Measurements from ENCODE around the gene SMURF1. TPM values are rescaled to one million over a fixed set of nuclear protein-coding genes. Genes with fewer than 3 reads are reported as not detected.

SMURF1 gene
- total RNA-seq, 6 donors from 2014 or later, result 33.0 to 54.4 (median 45.9) TPM

DNA sequence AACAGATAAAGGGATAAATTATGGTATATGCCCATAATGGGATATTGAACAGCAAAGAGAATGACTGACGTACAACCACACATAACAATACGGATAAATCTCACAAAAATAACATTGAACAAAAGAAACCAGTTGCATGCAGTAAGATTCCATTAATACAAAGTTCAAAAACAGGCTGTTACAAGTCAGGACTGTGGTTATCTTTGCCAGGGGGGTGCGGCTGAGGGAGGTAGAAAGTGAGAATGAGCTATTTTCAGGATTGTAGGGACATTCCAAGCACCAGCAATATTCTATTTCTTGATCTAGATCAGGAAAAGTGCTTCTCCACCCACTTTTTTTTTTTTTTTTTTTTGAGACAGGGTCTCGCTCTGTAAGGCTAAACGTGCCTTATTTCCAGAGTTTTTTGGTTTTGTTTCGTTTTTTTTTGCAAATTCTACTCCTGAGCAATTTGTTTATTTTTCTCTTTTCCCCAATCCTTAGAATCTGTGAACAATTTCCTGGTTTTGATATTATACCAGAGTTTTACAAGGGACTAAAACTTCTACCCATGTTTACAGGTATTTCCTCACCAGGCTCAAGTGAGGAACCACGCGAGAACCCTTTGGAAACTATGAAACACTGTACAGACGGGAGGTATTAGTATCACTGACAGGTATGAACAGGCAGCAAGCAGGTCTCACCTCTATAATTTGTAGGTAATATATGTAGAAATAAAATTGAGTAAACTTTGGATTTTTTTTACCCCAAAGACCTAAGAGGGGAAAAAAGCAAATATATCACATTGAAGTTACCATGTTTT is 9.9 kb downstream of the SMURF1 start:
- Histone ChIP-seq H3K4me3 (no peak overlapping the region), H3K4me1 (peaks cover 19 to 75% (median 67%) of the 10 kb centered on the region in 4 donors), H3K36me3 (no peaks in the 10 kb centered on the region), H3K27me3 (no peaks in the 10 kb centered on the region), H3K9me3 (no peaks in the 10 kb centered on the region), H3K27ac (peak overlapping the region in 2 of 4 donors; percentile 10 to 30)
- DNase-seq (no peak), ATAC-seq (ENCODE audit: low FRiP score in 2 of 2) (no peak)
- TF ChIP-seq, protein P1, sequence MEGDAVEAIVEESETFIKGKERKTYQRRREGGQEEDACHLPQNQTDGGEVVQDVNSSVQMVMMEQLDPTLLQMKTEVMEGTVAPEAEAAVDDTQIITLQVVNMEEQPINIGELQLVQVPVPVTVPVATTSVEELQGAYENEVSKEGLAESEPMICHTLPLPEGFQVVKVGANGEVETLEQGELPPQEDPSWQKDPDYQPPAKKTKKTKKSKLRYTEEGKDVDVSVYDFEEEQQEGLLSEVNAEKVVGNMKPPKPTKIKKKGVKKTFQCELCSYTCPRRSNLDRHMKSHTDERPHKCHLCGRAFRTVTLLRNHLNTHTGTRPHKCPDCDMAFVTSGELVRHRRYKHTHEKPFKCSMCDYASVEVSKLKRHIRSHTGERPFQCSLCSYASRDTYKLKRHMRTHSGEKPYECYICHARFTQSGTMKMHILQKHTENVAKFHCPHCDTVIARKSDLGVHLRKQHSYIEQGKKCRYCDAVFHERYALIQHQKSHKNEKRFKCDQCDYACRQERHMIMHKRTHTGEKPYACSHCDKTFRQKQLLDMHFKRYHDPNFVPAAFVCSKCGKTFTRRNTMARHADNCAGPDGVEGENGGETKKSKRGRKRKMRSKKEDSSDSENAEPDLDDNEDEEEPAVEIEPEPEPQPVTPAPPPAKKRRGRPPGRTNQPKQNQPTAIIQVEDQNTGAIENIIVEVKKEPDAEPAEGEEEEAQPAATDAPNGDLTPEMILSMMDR (IDR thresholded peaks at IDR 0.05), result no peak
- TF ChIP-seq POLR2AphosphoS5 (IDR thresholded peaks at IDR 0.05) (no peak), POLR2A (IDR thresholded peaks at IDR 0.05) (no peak), EP300 (IDR thresholded peaks at IDR 0.05) (no peak)
- 59% methylated on average over 9 of the region's 9 CpGs for WGBS, 2 donors

- WGBS, 2 donors, result 61 to 63% methylated on average over 8 of the region's 8 CpGs
- Histone ChIP-seq H3K27ac (peak overlapping the region in 1 of 4 donors; percentile 30), H3K9me3 (no peaks in the 10 kb centered on the region), H3K36me3 (no peaks in the 10 kb centered on the region), H3K4me1 (peaks cover 21 to 77% (median 69%) of the 10 kb centered on the region in 4 donors), H3K4me3 (no peak overlapping the region), H3K27me3 (no peaks in the 10 kb centered on the region)
- DNase-seq (no peak), ATAC-seq (ENCODE audit: low FRiP score in 2 of 2) (no peak)
- TF ChIP-seq EP300 (IDR thresholded peaks at IDR 0.05), result no peak
- TF ChIP-seq, protein P1 (IDR thresholded peaks at IDR 0.05), result no peak
- TF ChIP-seq POLR2A (IDR thresholded peaks at IDR 0.05), result no peak
- TF ChIP-seq POLR2AphosphoS5 (IDR thresholded peaks at IDR 0.05), result no peak
These were observed 11.2 kb downstream of the SMURF1 start for GRCh38 chr7:99132595-99133321.

GRCh38 chr7:99131290-99131689 is 12.6 kb downstream of the SMURF1 start:
- H3K4me3 ChIP-seq, result no peak overlapping the region
- H3K27ac ChIP-seq, result no peak overlapping the region
- TF ChIP-seq EP300 (IDR thresholded peaks at IDR 0.05), result no peak
- TF ChIP-seq, protein P1 (IDR thresholded peaks at IDR 0.05), result no peak
- no peak for TF ChIP-seq POLR2AphosphoS5 (IDR thresholded peaks at IDR 0.05)
- DNase-seq (no peak), ATAC-seq (ENCODE audit: low FRiP score in 2 of 2) (no peak)
- WGBS, 2 donors, result 94 to 99% methylated on average over 2 of the region's 2 CpGs
- no peaks in the 10 kb centered on the region for H3K27me3 ChIP-seq
- H3K9me3 ChIP-seq, result no peaks in the 10 kb centered on the region
- peaks cover 32 to 76% (median 67%) of the 10 kb centered on the region in 4 donors for H3K4me1 ChIP-seq
- H3K36me3 ChIP-seq, result no peaks in the 10 kb centered on the region

DNA sequence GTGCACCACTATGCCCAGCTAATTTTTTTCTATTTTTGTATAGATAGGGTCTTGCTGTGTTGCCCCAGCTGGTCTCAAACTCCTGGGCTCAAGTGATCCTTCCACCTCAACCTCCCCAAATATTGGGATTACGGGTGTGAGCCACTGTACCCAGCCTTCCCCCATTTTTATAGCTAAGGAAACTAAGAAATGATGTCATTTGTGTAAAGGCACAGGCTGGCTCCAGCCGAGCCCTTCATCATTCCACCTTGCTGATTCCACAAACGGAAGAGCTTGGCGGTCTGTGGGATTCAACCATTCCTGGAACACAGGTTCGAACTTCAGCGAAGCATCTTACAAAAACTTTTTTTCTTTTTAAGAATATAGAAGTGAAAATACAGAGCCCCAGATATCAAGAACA is 14.4 kb downstream of the SMURF1 start:
- peak overlapping the region in 3 of 4 donors; percentile 1 to 60 (median 57) for H3K27ac ChIP-seq
- no peaks in the 10 kb centered on the region for H3K27me3 ChIP-seq
- ATAC-seq (ENCODE audit: low FRiP score in 2 of 2), result no peak
- no peaks in the 10 kb centered on the region for H3K9me3 ChIP-seq
- peaks cover 48 to 81% (median 73%) of the 10 kb centered on the region in 4 donors for H3K4me1 ChIP-seq
- DNase-seq, result no peak
- no peak overlapping the region for H3K4me3 ChIP-seq
- 89 to 92% methylated on average over 6 of the region's 6 CpGs for WGBS, 2 donors
- TF ChIP-seq POLR2A (IDR thresholded peaks at IDR 0.05), result no peak
- H3K36me3 ChIP-seq, result no peaks in the 10 kb centered on the region

DNA sequence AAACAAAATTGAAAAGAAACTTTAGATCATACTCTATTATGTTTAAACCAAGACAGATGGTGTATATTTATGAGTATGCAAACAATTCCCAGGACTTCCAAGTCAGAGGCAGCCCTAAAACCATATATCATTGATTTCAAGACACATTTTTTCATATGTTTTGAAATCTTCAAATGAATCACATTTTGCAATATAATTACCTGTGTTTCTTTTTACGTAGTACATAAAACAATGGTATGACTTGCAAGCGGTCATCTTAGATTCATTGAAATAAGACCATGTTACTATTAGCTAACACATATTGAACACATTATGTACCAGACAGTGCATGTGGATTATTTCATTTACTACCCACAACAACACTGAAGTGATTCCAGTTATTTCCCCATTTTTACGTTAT is 14.9 kb downstream of the SMURF1 start:
- TF ChIP-seq POLR2AphosphoS5 (IDR thresholded peaks at IDR 0.05), result no peak
- no peak for TF ChIP-seq POLR2A (IDR thresholded peaks at IDR 0.05)
- TF ChIP-seq EP300 (IDR thresholded peaks at IDR 0.05), result no peak
- TF ChIP-seq, protein P1 (IDR thresholded peaks at IDR 0.05), result no peak
- ATAC-seq (ENCODE audit: low FRiP score in 2 of 2) (no peak), DNase-seq (no peak)
- Histone ChIP-seq H3K4me3 (no peak overlapping the region), H3K9me3 (no peaks in the 10 kb centered on the region), H3K27ac (peak overlapping the region in 2 of 4 donors; percentile 57 to 60), H3K27me3 (no peaks in the 10 kb centered on the region), H3K4me1 (peaks cover 53 to 85% (median 73%) of the 10 kb centered on the region in 4 donors), H3K36me3 (no peaks in the 10 kb centered on the region)
- 70 to 76% methylated on average over 3 of the region's 3 CpGs for WGBS, 2 donors
